Measurements from ENCODE around the gene KCNK10. TPM values are rescaled to one million over a fixed set of nuclear protein-coding genes. Genes with fewer than 3 reads are reported as not detected.

Gene KCNK10
- total and polyA plus RNA-seq, 2 donors (not counting 1 experiment from before 2014, with no cell fraction given) = 0.20 TPM; not detected in 1

DNA sequence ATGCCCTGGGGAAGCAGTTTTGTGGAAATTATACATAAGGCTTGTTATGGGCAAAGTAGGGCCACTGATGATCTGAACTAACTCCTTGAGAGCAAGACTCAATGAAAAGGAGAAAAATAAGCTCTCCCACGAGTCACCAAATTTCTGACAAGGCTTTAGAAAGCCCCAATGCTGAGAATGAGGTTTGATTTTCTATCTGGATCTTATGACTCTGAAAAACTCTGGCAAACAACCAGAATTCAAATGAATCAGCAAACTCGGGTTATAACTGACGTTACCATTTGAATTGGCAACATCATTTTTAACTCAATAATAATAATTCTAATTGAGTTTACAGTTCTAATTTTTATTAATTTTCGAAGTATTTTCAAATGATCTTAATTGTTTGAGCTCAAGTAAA lies 79.1 kb downstream of the KCNK10 start:
- Histone ChIP-seq H3K36me3 (replicated peaks in 1 of 2; ENCODE audit: control extremely low read depth in 1 of 2, control insufficient read depth in 1 of 2, extremely low read depth in 1 of 2, insufficient read depth in 2 of 2, low read length in 1 of 2) (no peaks in the 10 kb centered on the region), H3K4me1 (ENCODE audit: control insufficient read depth in 2 of 2, insufficient read depth in 2 of 2, low read length in 2 of 2) (no peaks in the 10 kb centered on the region), H3K27me3 (replicated peaks in 1 of 4; ENCODE audit: control extremely low read depth in 1 of 4, control insufficient read depth in 3 of 4, insufficient read depth in 4 of 4, low read length in 3 of 4) (no peaks in the 10 kb centered on the region), H2AFZ (ENCODE audit: insufficient read depth, low read depth, low read length, poor library complexity, severe bottlenecking) (no peak overlapping the region), H3K4me2 (replicated peaks; ENCODE audit: low read depth, low read length, poor library complexity, severe bottlenecking) (no peak overlapping the region), H4K20me1 (ENCODE audit: control insufficient read depth, insufficient read depth, low read length, poor library complexity, severe bottlenecking) (no peaks in the 10 kb centered on the region), H3K4me3 (ENCODE audit: control extremely low read depth in 1 of 5, extremely low read depth in 1 of 5, insufficient read depth in 1 of 5, low read depth in 2 of 5, low read length in 4 of 5) (no peak overlapping the region), H3K9ac (ENCODE audit: low read length) (no peak overlapping the region), H3K79me2 (ENCODE audit: control insufficient read depth, insufficient read depth, low read length) (no peaks in the 10 kb centered on the region), H3K9me3 (ENCODE audit: control extremely low read depth in 1 of 3, control insufficient read depth in 2 of 3, insufficient read depth in 1 of 3, low read length in 2 of 3) (no peaks in the 10 kb centered on the region), H3K27ac (ENCODE audit: low read length in 2 of 2) (no peak overlapping the region)
- TF ChIP-seq CTCF (IDR thresholded peaks at IDR 0.05) = no peak
- TF ChIP-seq EZH2 (IDR thresholded peaks at IDR 0.05; ENCODE audit: borderline replicate concordance, insufficient read depth, low read depth, low read length, poor library complexity, severe bottlenecking) = no peak
- DNase-seq (no peak), ATAC-seq (ENCODE audit: low read depth) (no peak)
- WGBS (ENCODE audit: insufficient coverage) = no CpG with 5 or more reads among the region's 4 CpGs
- Mint-ChIP-seq H3K27me3 (peaks cover 25% of the 10 kb centered on the region), H3K9me3 (ENCODE audit: insufficient read depth) (no peaks in the 10 kb centered on the region), H3K27ac (no peak overlapping the region), H3K4me3 (no peak overlapping the region), H3K4me1 (no peaks in the 10 kb centered on the region)
- ChIA-PET CTCF (no interaction called here), POLR2A (no interaction called here)
- intact Hi-C loops (cut with micrococcal nuclease) = no loop called here

GRCh38 chr14:88242446-88242845 lies 80.6 kb downstream of the KCNK10 start:
- Mint-ChIP-seq H3K4me3 (no peak overlapping the region), H3K4me1 (no peaks in the 10 kb centered on the region), H3K9me3 (ENCODE audit: insufficient read depth) (no peaks in the 10 kb centered on the region), H3K27ac (no peak overlapping the region), H3K27me3 (peaks cover 25% of the 10 kb centered on the region)
- H3K9me3 ChIP-seq (ENCODE audit: control extremely low read depth in 1 of 3, control insufficient read depth in 2 of 3, insufficient read depth in 1 of 3, low read length in 2 of 3) = no peaks in the 10 kb centered on the region
- H4K20me1 ChIP-seq (ENCODE audit: control insufficient read depth, insufficient read depth, low read length, poor library complexity, severe bottlenecking) = no peaks in the 10 kb centered on the region
- no peak overlapping the region for H3K4me2 ChIP-seq (replicated peaks; ENCODE audit: low read depth, low read length, poor library complexity, severe bottlenecking)
- H3K4me3 ChIP-seq (ENCODE audit: control extremely low read depth in 1 of 5, extremely low read depth in 1 of 5, insufficient read depth in 1 of 5, low read depth in 2 of 5, low read length in 4 of 5) = no peak overlapping the region
- 100% methylated on average over 5 of the region's 5 CpGs for WGBS (ENCODE audit: insufficient coverage)
- no peak for DNase-seq
- ChIA-PET CTCF (no interaction called here), POLR2A (no interaction called here)
- no peak overlapping the region for H2AFZ ChIP-seq (ENCODE audit: insufficient read depth, low read depth, low read length, poor library complexity, severe bottlenecking)
- no peaks in the 10 kb centered on the region for H3K4me1 ChIP-seq (ENCODE audit: control insufficient read depth in 2 of 2, insufficient read depth in 2 of 2, low read length in 2 of 2)
- no peak for TF ChIP-seq CTCF (IDR thresholded peaks at IDR 0.05)
- no peak for TF ChIP-seq EZH2 (IDR thresholded peaks at IDR 0.05; ENCODE audit: borderline replicate concordance, insufficient read depth, low read depth, low read length, poor library complexity, severe bottlenecking)
- no peaks in the 10 kb centered on the region for H3K36me3 ChIP-seq (replicated peaks in 1 of 2; ENCODE audit: control extremely low read depth in 1 of 2, control insufficient read depth in 1 of 2, extremely low read depth in 1 of 2, insufficient read depth in 2 of 2, low read length in 1 of 2)
- no peak overlapping the region for H3K9ac ChIP-seq (ENCODE audit: low read length)
- intact Hi-C loops (cut with micrococcal nuclease) = no loop called here
- no peaks in the 10 kb centered on the region for H3K79me2 ChIP-seq (ENCODE audit: control insufficient read depth, insufficient read depth, low read length)
- no peaks in the 10 kb centered on the region for H3K27me3 ChIP-seq (replicated peaks in 1 of 4; ENCODE audit: control extremely low read depth in 1 of 4, control insufficient read depth in 3 of 4, insufficient read depth in 4 of 4, low read length in 3 of 4)
- no peak for ATAC-seq (ENCODE audit: low read depth)
- no peak overlapping the region for H3K27ac ChIP-seq (ENCODE audit: low read length in 2 of 2)
